ENCODE data around the gene LIMS3. TPM values are rescaled to one million over a fixed set of nuclear protein-coding genes. Genes with fewer than 3 reads are reported as not detected.
"Not testable (repeated sequence)": the region's sequence is repeated elsewhere in the genome, so short reads cannot be mapped to it uniquely, and the experiment has no call there.

LIMS3 gene
- polyA plus RNA-seq (ENCODE audit: insufficient read length in 3 of 3): 1 to 10 TPM; 3.8 to 6.3 (median 4.9) TPM

- DNase-seq (ENCODE audit: low read depth in 3 of 3, low spot score in 2 of 3): not testable (repeated sequence)
These were observed at the start of gene LIMS3 for GRCh38 chr2:109898462-109899336. Gene LIMS3 (plus strand): TSS chr2:109898688. CDS start chr2:109898729, 41 bp downstream.

- not testable (repeated sequence) for DNase-seq (ENCODE audit: low read depth in 3 of 3, low spot score in 2 of 3)
These were observed 27.2 kb upstream of the LIMS3 start for GRCh38 chr2:109871129-109871751.

GRCh38 chr2:109876625-109877024, 21.9 kb upstream of the LIMS3 start:
- not testable (repeated sequence) for DNase-seq (ENCODE audit: low read depth in 3 of 3, low spot score in 2 of 3)

- DNase-seq (ENCODE audit: low read depth in 3 of 3, low spot score in 2 of 3): not testable (repeated sequence)
These were observed 16.4 kb upstream of the LIMS3 start for GRCh38 chr2:109882112-109882511.

- DNase-seq (ENCODE audit: low read depth in 3 of 3, low spot score in 2 of 3): not testable (repeated sequence)
These were observed 10.1 kb upstream of the LIMS3 start for GRCh38 chr2:109888414-109888813.

GRCh38 chr2:109889909-109890308, 8.6 kb upstream of the LIMS3 start:
- DNase-seq (ENCODE audit: low read depth in 3 of 3, low spot score in 2 of 3): not testable (repeated sequence)

GRCh38 chr2:109891024-109891423, 7.5 kb upstream of the LIMS3 start:
- not testable (repeated sequence) for DNase-seq (ENCODE audit: low read depth in 3 of 3, low spot score in 2 of 3)

GRCh38 chr2:109893736-109894135, 4.8 kb upstream of the LIMS3 start:
- DNase-seq (ENCODE audit: low read depth in 3 of 3, low spot score in 2 of 3): not testable (repeated sequence)

GRCh38 chr2:109894141-109894540, 4.3 kb upstream of the LIMS3 start:
- DNase-seq (ENCODE audit: low read depth in 3 of 3, low spot score in 2 of 3): not testable (repeated sequence)

GRCh38 chr2:109895090-109895869, 3.2 kb upstream of the LIMS3 start:
- not testable (repeated sequence) for DNase-seq (ENCODE audit: low read depth in 3 of 3, low spot score in 2 of 3)

- DNase-seq (ENCODE audit: low read depth in 3 of 3, low spot score in 2 of 3): not testable (repeated sequence)
These were observed 2.3 kb upstream of the LIMS3 start for GRCh38 chr2:109896212-109896611.

GRCh38 chr2:109897769-109898461, 573 bp upstream of the LIMS3 start:
- DNase-seq (ENCODE audit: low read depth in 3 of 3, low spot score in 2 of 3): not testable (repeated sequence)

- DNase-seq (ENCODE audit: low read depth in 3 of 3, low spot score in 2 of 3): not testable (repeated sequence)
These were observed 7.3 kb downstream of the LIMS3 start for GRCh38 chr2:109905796-109906195.

GRCh38 chr2:109908626-109909025, 10.1 kb downstream of the LIMS3 start:
- DNase-seq (ENCODE audit: low read depth in 3 of 3, low spot score in 2 of 3): not testable (repeated sequence)

- not testable (repeated sequence) for DNase-seq (ENCODE audit: low read depth in 3 of 3, low spot score in 2 of 3)
These were observed 12.3 kb downstream of the LIMS3 start for GRCh38 chr2:109910789-109911188.

- not testable (repeated sequence) for DNase-seq (ENCODE audit: low read depth in 3 of 3, low spot score in 2 of 3)
These were observed 15.4 kb downstream of the LIMS3 start for GRCh38 chr2:109913911-109914310.

GRCh38 chr2:109914552-109914951, 16.1 kb downstream of the LIMS3 start:
- not testable (repeated sequence) for DNase-seq (ENCODE audit: low read depth in 3 of 3, low spot score in 2 of 3)

GRCh38 chr2:109915830-109916229, 17.3 kb downstream of the LIMS3 start:
- DNase-seq (ENCODE audit: low read depth in 3 of 3, low spot score in 2 of 3): not testable (repeated sequence)

- DNase-seq (ENCODE audit: low read depth in 3 of 3, low spot score in 2 of 3): not testable (repeated sequence)
These were observed 21.7 kb downstream of the LIMS3 start for GRCh38 chr2:109920162-109920561.

Measured in right renal cortex interstitium (tissue), 3 donors.